GM12878 (cell line): ENCODE results near the gene GPR107. TPM values are rescaled to one million over a fixed set of nuclear protein-coding genes. Genes with fewer than 3 reads are reported as not detected.

Source experiments
- KAT2A ChIP-seq: conservative IDR thresholded peaks from 2 replicates; pipeline ENCODE4 v1.6.1; 2011; ENCODE audit warnings: low read depth, low read length; ENCODE audit not compliant: control insufficient read depth
- NBN ChIP-seq: fragments of 450-650 bp; IDR thresholded peaks from 2 replicates; pipeline ENCODE4 v1.6.1; 2016
- PKNOX1 ChIP-seq: fragments of 450-650 bp; IDR thresholded peaks from 2 replicates; pipeline ENCODE4 v1.6.1; 2016; ENCODE audit warnings: mild to moderate bottlenecking
- POLR2A ChIP-seq: IDR thresholded peaks from 2 replicates; pipeline ENCODE4 v1.6.1; 2011; ENCODE audit warnings: low read depth, mild to moderate bottlenecking, low read length
- SMARCA5 ChIP-seq: fragments of 450-650 bp; IDR thresholded peaks from 2 replicates; pipeline ENCODE4 v1.6.1; 2017; ENCODE audit warnings: mild to moderate bottlenecking
- WRNIP1 ChIP-seq: IDR thresholded peaks from 2 replicates; pipeline ENCODE4 v1.6.1; 2011; ENCODE audit warnings: low read depth, low read length, improper control_type of control experiment, borderline replicate concordance
- ZBED1 ChIP-seq: IDR thresholded peaks from 2 replicates; pipeline ENCODE4 v1.6.1; 2016; ENCODE audit warnings: borderline replicate concordance
- ZNF687 ChIP-seq: fragments of 450-650 bp; IDR thresholded peaks from 2 replicates; pipeline ENCODE4 v1.6.1; 2017; ENCODE audit warnings: mild to moderate bottlenecking, moderate library complexity
- polyA plus RNA-seq, 11 experiments: library from polyadenylated mRNA; depleted of rRNA in 4 of 11; unstranded in 6 of 11; stranded (reverse) in 5 of 11; fragments of >200 nt; fragmentation: Nextera tagmentation in 4 of 11; fragmentation: Illumina TruSeq in 1 of 11; extraction: Ambion mirVana in 4 of 11; extraction: Trizol in 1 of 11; gene quantifications; 1 replicate in 1 of 11; 2 replicates in 10 of 11; pipeline versions ENCODE4 v1.2.1 to v1.2.3, GENCODE V29; 2011 to 2016; ENCODE audit warnings: inconsistent platforms in 2 of 11, missing spikeins in 2 of 11, low read depth in 1 of 11
- total RNA-seq, 4 experiments: library from RNA; depleted of rRNA in 3 of 4; stranded (reverse); fragments of >200 nt in 3 of 4; fragmentation: Illumina TruSeq in 1 of 4; extraction: Trizol in 1 of 4; gene quantifications; 2 replicates each; pipeline versions ENCODE4 v1.2.1 to v1.2.3, GENCODE V29; 2013 to 2021

Gene GPR107
- total and polyA plus RNA-seq, 10 of the 15 experiments (the other 5 are each of a cell fraction or from before 2014, with no cell fraction given): 2.7 to 21.4 (median 10.6) TPM

GRCh38 chr9:130022566-130023143, 31.1 kb upstream of the GPR107 start (continued):
- TF ChIP-seq ZNF687 (peak; percentile 22; the same call in 1 of the 2 replicates), KAT2A (no peak), ZBED1 (no peak), WRNIP1 (peak; percentile 69; the same call in 1 of the 2 replicates), NBN (peak; percentile 71; the same call in 1 of the 2 replicates), SMARCA5 (peak; percentile 47; the same call in 1 of the 2 replicates), POLR2A (peak; percentile 48), PKNOX1 (0 out of 2 replicates have a peak, but pooled peaks have one; percentile 16)
- TF ChIP-seq, all 136 proteins: peak for 10
